SU-DHL-6 (cell line): ENCODE results near the gene NAV2.
A peak's percentile ranks its signal among the peaks of the same experiment; 100 is the strongest.

Experiments used
- H2AFZ ChIP-seq: fragments of 200-600 bp; sonication (generic); 2 replicates; pipeline ENCODE4 v1.6.1; 2014; ENCODE audit warnings: low read depth, mild to moderate bottlenecking, moderate library complexity, mixed read lengths, antibody characterized with exemption, low read length; ENCODE audit not compliant: severe bottlenecking
- H3F3A ChIP-seq: fragments of 200-600 bp; shearing (Covaris generic); 2 replicates; pipeline ENCODE4 v1.6.0; 2016; ENCODE audit warnings: antibody characterized with exemption, mild to moderate bottlenecking; ENCODE audit not compliant: insufficient read depth
- H3K27ac ChIP-seq: fragments of 200-600 bp; sonication (generic); 2 replicates; pipeline ENCODE4 v1.5.1; 2016; ENCODE audit warnings: low read depth, mild to moderate bottlenecking, low read length, moderate library complexity, mixed read lengths
- H3K27me3 ChIP-seq: fragments of 200-600 bp; sonication (generic), shearing (Covaris generic); 2 replicates; pipeline ENCODE4 v1.6.0; 2014; ENCODE audit warnings: mild to moderate bottlenecking, low read length
- H3K36me3 ChIP-seq: fragments of 200-600 bp; sonication (generic); 2 replicates; pipeline ENCODE4 v1.6.1; 2014; ENCODE audit warnings: mild to moderate bottlenecking, low read length, mixed read lengths
- H3K4me2 ChIP-seq: fragments of 300-600, 200-600 bp; shearing (Covaris generic), sonication (generic); 2 replicates; pipeline ENCODE4 v1.6.0; 2014; ENCODE audit warnings: low read length, low read depth, mild to moderate bottlenecking; ENCODE audit not compliant: poor library complexity, severe bottlenecking
- H3K4me3 ChIP-seq: fragments of 200-600 bp; sonication (generic); 2 replicates; pipeline ENCODE4 v1.5.1; 2014; ENCODE audit warnings: antibody characterized with exemption, low read length, mild to moderate bottlenecking, mixed read lengths; ENCODE audit not compliant: insufficient read depth, poor library complexity, severe bottlenecking
- H3K79me2 ChIP-seq: fragments of 200-600 bp; sonication (generic); 2 replicates; pipeline ENCODE4 v1.6.1; 2014; ENCODE audit warnings: mild to moderate bottlenecking, low read length, moderate library complexity; ENCODE audit not compliant: insufficient read depth
- H3K9ac ChIP-seq: fragments of 200-600 bp; sonication (generic); 2 replicates; pipeline ENCODE4 v1.7.0; 2014; ENCODE audit warnings: mild to moderate bottlenecking, low read length
- H3K9me2 ChIP-seq: fragments of 200-600 bp; sonication (generic); replicated peaks from 2 replicates; pipeline ENCODE4 v1.6.1; 2014; ENCODE audit warnings: low read length; ENCODE audit not compliant: insufficient read depth
- H3K9me3 ChIP-seq: fragments of 200-600 bp; sonication (generic); 2 replicates; pipeline ENCODE4 v1.6.1; 2014; ENCODE audit warnings: low read length, mixed read lengths; ENCODE audit not compliant: insufficient read depth
- H4K20me1 ChIP-seq: fragments of 200-600 bp; sonication (generic); 2 replicates; pipeline ENCODE4 v1.6.1; 2014; ENCODE audit warnings: low read depth, mild to moderate bottlenecking, antibody characterized with exemption, low read length, moderate library complexity, mixed read lengths
- EZH2phosphoT487 ChIP-seq: fragments of 200-600 bp; sonication (generic), shearing (Covaris generic); conservative IDR thresholded peaks from 2 replicates; pipeline ENCODE4 v1.6.1; 2018; ENCODE audit warnings: mild to moderate bottlenecking, antibody characterized with exemption, low read length, moderate library complexity, mixed read lengths
- TF ChIP-seq, protein P1 (sequence below): fragments of 200-600 bp; sonication (generic); IDR thresholded peaks from one replicate; pipeline ENCODE4 v1.5.1; 2017; ENCODE audit warnings: antibody characterized with exemption, mild to moderate bottlenecking, low read length, moderate library complexity; ENCODE audit not compliant: insufficient read depth, poor library complexity, severe bottlenecking

NAV2 gene

GRCh38 chr11:19936461-19936860 is 223.8 kb downstream of the NAV2 start:
- H3K36me3 ChIP-seq = no peaks in the 10 kb centered on the region
- no peaks in the 10 kb centered on the region for H4K20me1 ChIP-seq
- H3F3A ChIP-seq = no peaks in the 10 kb centered on the region
- no peaks in the 10 kb centered on the region for H3K79me2 ChIP-seq
- TF ChIP-seq EZH2phosphoT487 = no peak
- TF ChIP-seq, protein P1, sequence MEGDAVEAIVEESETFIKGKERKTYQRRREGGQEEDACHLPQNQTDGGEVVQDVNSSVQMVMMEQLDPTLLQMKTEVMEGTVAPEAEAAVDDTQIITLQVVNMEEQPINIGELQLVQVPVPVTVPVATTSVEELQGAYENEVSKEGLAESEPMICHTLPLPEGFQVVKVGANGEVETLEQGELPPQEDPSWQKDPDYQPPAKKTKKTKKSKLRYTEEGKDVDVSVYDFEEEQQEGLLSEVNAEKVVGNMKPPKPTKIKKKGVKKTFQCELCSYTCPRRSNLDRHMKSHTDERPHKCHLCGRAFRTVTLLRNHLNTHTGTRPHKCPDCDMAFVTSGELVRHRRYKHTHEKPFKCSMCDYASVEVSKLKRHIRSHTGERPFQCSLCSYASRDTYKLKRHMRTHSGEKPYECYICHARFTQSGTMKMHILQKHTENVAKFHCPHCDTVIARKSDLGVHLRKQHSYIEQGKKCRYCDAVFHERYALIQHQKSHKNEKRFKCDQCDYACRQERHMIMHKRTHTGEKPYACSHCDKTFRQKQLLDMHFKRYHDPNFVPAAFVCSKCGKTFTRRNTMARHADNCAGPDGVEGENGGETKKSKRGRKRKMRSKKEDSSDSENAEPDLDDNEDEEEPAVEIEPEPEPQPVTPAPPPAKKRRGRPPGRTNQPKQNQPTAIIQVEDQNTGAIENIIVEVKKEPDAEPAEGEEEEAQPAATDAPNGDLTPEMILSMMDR = no peak
- no peak overlapping the region for H2AFZ ChIP-seq
- H3K9me2 ChIP-seq = no peaks in the 10 kb centered on the region
- H3K4me3 ChIP-seq = no peak overlapping the region
- no peaks in the 10 kb centered on the region for H3K27me3 ChIP-seq
- H3K4me2 ChIP-seq = no peak overlapping the region
- no peak overlapping the region for H3K27ac ChIP-seq
- H3K9me3 ChIP-seq = no peaks in the 10 kb centered on the region
- no peak overlapping the region for H3K9ac ChIP-seq

GRCh38 chr11:19938169-19938856 is 225.7 kb downstream of the NAV2 start:
- Histone ChIP-seq H3K9me2 (no peaks in the 10 kb centered on the region), H3F3A (no peaks in the 10 kb centered on the region), H3K4me3 (no peak overlapping the region), H3K9ac (no peak overlapping the region), H4K20me1 (no peaks in the 10 kb centered on the region), H3K36me3 (no peaks in the 10 kb centered on the region), H2AFZ (no peak overlapping the region), H3K79me2 (no peaks in the 10 kb centered on the region), H3K9me3 (no peaks in the 10 kb centered on the region), H3K27ac (no peak overlapping the region), H3K4me2 (no peak overlapping the region), H3K27me3 (no peaks in the 10 kb centered on the region)
- no peak for TF ChIP-seq EZH2phosphoT487
- TF ChIP-seq, protein P1 = peak; percentile 98

DNA sequence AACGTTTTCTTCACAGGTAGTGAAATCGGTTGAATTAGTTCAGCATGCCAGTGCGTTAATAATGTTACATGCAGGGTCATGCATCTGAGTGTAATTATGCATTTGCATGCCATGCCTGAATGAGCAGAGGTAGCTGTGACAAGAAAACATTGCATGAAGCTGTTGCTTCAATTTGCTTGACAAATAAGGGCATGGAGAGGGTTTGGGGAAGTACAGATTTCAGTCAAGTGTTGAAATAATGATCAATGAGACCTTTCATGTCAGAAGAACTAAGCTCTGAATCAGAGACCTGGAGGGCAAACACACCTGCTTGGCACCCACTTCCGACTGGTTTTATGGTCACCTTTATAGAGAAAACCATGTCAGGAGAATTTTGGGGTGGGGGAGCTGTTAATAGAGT is 226.2 kb downstream of the NAV2 start:
- Histone ChIP-seq H2AFZ (no peak overlapping the region), H3K9ac (no peak overlapping the region), H3K36me3 (no peaks in the 10 kb centered on the region), H3K27me3 (no peaks in the 10 kb centered on the region), H3F3A (no peaks in the 10 kb centered on the region), H3K79me2 (no peaks in the 10 kb centered on the region), H3K9me2 (no peaks in the 10 kb centered on the region), H4K20me1 (no peaks in the 10 kb centered on the region), H3K27ac (no peak overlapping the region), H3K4me2 (no peak overlapping the region), H3K4me3 (no peak overlapping the region), H3K9me3 (no peaks in the 10 kb centered on the region)
- TF ChIP-seq, protein P1 = no peak
- no peak for TF ChIP-seq EZH2phosphoT487
